ENCODE data around the gene NSF.
"Not testable (repeated sequence)": the region's sequence is repeated elsewhere in the genome, so short reads cannot be mapped to it uniquely, and the experiment has no call there.

GRCh38 chr17:46580082-46580481, 10.4 kb upstream of the NSF start:
- not testable (repeated sequence) for TF ChIP-seq CREB5 (CRISPR knock-in tag; IDR thresholded peaks at IDR 0.05; ENCODE audit: low read depth); PATZ1 (CRISPR knock-in tag; IDR thresholded peaks at IDR 0.05; ENCODE audit: borderline replicate concordance); GLIS3 (CRISPR knock-in tag; IDR thresholded peaks at IDR 0.05); ARNTL (CRISPR knock-in tag; IDR thresholded peaks at IDR 0.05; ENCODE audit: borderline replicate concordance, low read depth); CSDC2 (CRISPR knock-in tag; IDR thresholded peaks at IDR 0.05); ZFP30 (CRISPR knock-in tag; IDR thresholded peaks at IDR 0.05); ZNF565 (CRISPR knock-in tag; conservative IDR thresholded peaks at IDR 0.05; ENCODE audit: low read depth); BACH2 (CRISPR knock-in tag; IDR thresholded peaks at IDR 0.05; ENCODE audit: borderline replicate concordance); TOX (CRISPR knock-in tag; IDR thresholded peaks at IDR 0.05; ENCODE audit: borderline replicate concordance); ISL1 (CRISPR knock-in tag; IDR thresholded peaks at IDR 0.05); ZNF70 (CRISPR knock-in tag; IDR thresholded peaks at IDR 0.05); ZFP3 (CRISPR knock-in tag; IDR thresholded peaks at IDR 0.05); ZNF8 (CRISPR knock-in tag; IDR thresholded peaks at IDR 0.05)
- TF ChIP-seq, protein P1, sequence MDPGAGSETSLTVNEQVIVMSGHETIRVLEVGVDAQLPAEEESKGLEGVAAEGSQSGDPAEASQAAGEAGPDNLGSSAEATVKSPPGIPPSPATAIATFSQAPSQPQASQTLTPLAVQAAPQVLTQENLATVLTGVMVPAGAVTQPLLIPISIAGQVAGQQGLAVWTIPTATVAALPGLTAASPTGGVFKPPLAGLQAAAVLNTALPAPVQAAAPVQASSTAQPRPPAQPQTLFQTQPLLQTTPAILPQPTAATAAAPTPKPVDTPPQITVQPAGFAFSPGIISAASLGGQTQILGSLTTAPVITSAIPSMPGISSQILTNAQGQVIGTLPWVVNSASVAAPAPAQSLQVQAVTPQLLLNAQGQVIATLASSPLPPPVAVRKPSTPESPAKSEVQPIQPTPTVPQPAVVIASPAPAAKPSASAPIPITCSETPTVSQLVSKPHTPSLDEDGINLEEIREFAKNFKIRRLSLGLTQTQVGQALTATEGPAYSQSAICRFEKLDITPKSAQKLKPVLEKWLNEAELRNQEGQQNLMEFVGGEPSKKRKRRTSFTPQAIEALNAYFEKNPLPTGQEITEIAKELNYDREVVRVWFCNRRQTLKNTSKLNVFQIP (CRISPR knock-in tag; IDR thresholded peaks at IDR 0.05; ENCODE audit: borderline replicate concordance, low read depth) = not testable (repeated sequence)
